ENCODE data around the gene CAPNS2. TPM values are rescaled to one million over a fixed set of nuclear protein-coding genes. Genes with fewer than 3 reads are reported as not detected.

The CAPNS2 gene
- total RNA-seq, 1 experiment from 2014 or later: not detected

DNA sequence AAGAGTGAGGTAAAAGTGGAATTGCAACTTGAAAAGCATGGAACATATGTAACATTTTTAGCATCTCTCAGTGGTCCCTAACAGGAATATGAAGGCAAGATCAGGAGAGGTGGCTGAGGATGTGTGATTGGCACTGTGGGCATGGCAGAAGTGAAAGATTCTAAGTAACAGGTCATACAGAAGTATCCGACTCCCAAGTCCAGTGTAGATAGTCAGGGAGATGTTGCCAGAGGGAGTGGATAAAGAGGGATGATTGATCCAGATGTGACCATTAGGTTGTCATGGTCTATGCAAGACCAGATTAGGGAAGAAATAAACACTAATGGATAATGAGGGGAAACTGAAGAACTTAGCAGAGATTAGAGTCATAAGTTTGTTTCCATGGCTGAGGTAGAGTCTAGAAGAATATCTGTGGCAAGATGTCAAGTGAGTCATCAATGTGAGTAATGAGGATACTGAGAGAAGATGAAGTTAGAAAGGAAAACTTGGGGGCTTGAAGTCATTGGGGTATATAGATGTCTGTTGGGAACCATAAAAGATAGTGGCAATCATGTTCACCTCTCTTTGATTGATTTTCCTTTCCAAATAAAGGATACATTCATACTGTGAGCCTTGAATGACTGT, 23.9 kb upstream of the CAPNS2 start:
- Histone ChIP-seq H3K4me2 (ENCODE audit: insufficient read depth, insufficient read length, low read length) (no peak overlapping the region), H4K5ac (ENCODE audit: insufficient read length, low read depth, low read length) (no peak overlapping the region), H4K91ac (ENCODE audit: insufficient read length, low read depth, low read length) (no peak overlapping the region), H3T11ph (ENCODE audit: low read length) (no peak overlapping the region), H3K23me2 (ENCODE audit: insufficient read length, low read depth, low read length, poor library complexity, severe bottlenecking) (no peaks in the 10 kb centered on the region), H3K23ac (ENCODE audit: insufficient read length, low read depth, low read length) (no peak overlapping the region), H3K79me1 (ENCODE audit: insufficient read depth, low read depth, low read length, poor library complexity, severe bottlenecking) (no peaks in the 10 kb centered on the region), H3K4me1 (ENCODE audit: insufficient read depth, low read length) (no peaks in the 10 kb centered on the region), H3K56ac (ENCODE audit: insufficient read length, low read depth, low read length) (no peak overlapping the region), H2BK12ac (ENCODE audit: insufficient read length, low read depth, low read length) (no peak overlapping the region), H4K20me1 (ENCODE audit: control insufficient read depth, insufficient read depth, insufficient read length) (no peaks in the 10 kb centered on the region), H3K27ac (ENCODE audit: insufficient read length, low read depth, low read length) (no peak overlapping the region), H2AK5ac (ENCODE audit: insufficient read length, low read length) (no peak overlapping the region), H2BK20ac (ENCODE audit: low read depth, low read length, poor library complexity, severe bottlenecking) (no peak overlapping the region), H3K14ac (ENCODE audit: insufficient read depth, low read length) (no peak overlapping the region), H2BK5ac (ENCODE audit: insufficient read length, low read length) (no peak overlapping the region), H3K9me3 (ENCODE audit: control insufficient read depth, low read depth, low read length) (no peaks in the 10 kb centered on the region), H3K27me3 (ENCODE audit: insufficient read depth, low read length) (no peaks in the 10 kb centered on the region), H3K4ac (ENCODE audit: low read depth, low read length) (no peak overlapping the region), H2BK15ac (ENCODE audit: low read depth, low read length) (no peak overlapping the region), H3K9ac (ENCODE audit: extremely low read depth, insufficient read length, low read length) (no peak overlapping the region), H4K8ac (replicated peaks; ENCODE audit: insufficient read length, low read depth, low read length) (no peak overlapping the region), H2AFZ (ENCODE audit: low read length) (no peak overlapping the region), H3K18ac (ENCODE audit: insufficient read length, low read depth, low read length) (no peak overlapping the region), H3K79me2 (ENCODE audit: insufficient read depth, low read length) (no peaks in the 10 kb centered on the region), H2BK120ac (ENCODE audit: low read depth, low read length, poor library complexity, severe bottlenecking) (no peak overlapping the region)
- Mint-ChIP-seq H3K27ac (no peak overlapping the region), H3K27me3 (ENCODE audit: low read depth) (no peaks in the 10 kb centered on the region), H3K9me3 (no peaks in the 10 kb centered on the region), H3K4me1 (peaks cover 4% of the 10 kb centered on the region in 2 experiments; a peak in 2 of 4 replicates), H3K4me3 (no peak overlapping the region), H3K36me3 (ENCODE audit: insufficient read depth in 1 of 3, low read depth in 3 of 3) (no peaks in the 10 kb centered on the region)
- DNase-seq: no peak
- TF ChIP-seq, protein P1, sequence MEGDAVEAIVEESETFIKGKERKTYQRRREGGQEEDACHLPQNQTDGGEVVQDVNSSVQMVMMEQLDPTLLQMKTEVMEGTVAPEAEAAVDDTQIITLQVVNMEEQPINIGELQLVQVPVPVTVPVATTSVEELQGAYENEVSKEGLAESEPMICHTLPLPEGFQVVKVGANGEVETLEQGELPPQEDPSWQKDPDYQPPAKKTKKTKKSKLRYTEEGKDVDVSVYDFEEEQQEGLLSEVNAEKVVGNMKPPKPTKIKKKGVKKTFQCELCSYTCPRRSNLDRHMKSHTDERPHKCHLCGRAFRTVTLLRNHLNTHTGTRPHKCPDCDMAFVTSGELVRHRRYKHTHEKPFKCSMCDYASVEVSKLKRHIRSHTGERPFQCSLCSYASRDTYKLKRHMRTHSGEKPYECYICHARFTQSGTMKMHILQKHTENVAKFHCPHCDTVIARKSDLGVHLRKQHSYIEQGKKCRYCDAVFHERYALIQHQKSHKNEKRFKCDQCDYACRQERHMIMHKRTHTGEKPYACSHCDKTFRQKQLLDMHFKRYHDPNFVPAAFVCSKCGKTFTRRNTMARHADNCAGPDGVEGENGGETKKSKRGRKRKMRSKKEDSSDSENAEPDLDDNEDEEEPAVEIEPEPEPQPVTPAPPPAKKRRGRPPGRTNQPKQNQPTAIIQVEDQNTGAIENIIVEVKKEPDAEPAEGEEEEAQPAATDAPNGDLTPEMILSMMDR (conservative IDR thresholded peaks at IDR 0.05): no peak
- WGBS (ENCODE audit: extremely low coverage, insufficient read length, low lambda C conversion rate): no CpG with 5 or more reads among the region's 1 CpG

All from H9 (cell line).